Tibial artery (tissue), 4 donors: Measurements from ENCODE around the gene OR1Q1.
"Not testable (repeated sequence)": the region's sequence is repeated elsewhere in the genome, so short reads cannot be mapped to it uniquely, and the experiment has no call there.

Experiments
- DNase-seq, 2 donors: peaks; one replicate each; pipeline ENCODE4 v3.0.0-alpha.2; 2019
- H3K27ac ChIP-seq, 2 donors: fragments of 200-600 bp; sonication (generic) in 1 of 2; 1 replicate in 1 of 2; 2 replicates in 1 of 2; pipeline ENCODE4 v1.5.1; 2018 to 2019; ENCODE audit warnings: mild to moderate bottlenecking in 1 of 2
- H3K27me3 ChIP-seq, 2 donors: fragments of 200-600 bp; sonication (generic) in 1 of 2; one replicate each; pipeline versions ENCODE4 v1.5.1 to v1.6.0; 2016 to 2019
- H3K36me3 ChIP-seq, 3 donors: fragments of 200-600 bp; sonication (generic) in 2 of 3; one replicate each; pipeline ENCODE4 v1.5.1; 2016 to 2019; ENCODE audit warnings: mild to moderate bottlenecking in 2 of 3
- H3K4me1 ChIP-seq, 4 donors: fragments of 200-600 bp; sonication (generic) in 2 of 4; 1 replicate in 3 of 4; 2 replicates in 1 of 4; pipeline ENCODE4 v1.5.1; 2016 to 2019
- H3K4me3 ChIP-seq, 2 donors: fragments of 200-600 bp; sonication (generic) in 1 of 2; 1 replicate in 1 of 2; 2 replicates in 1 of 2; pipeline ENCODE4 v1.5.1; 2018 to 2019; ENCODE audit warnings: mild to moderate bottlenecking in 2 of 2
- H3K9me3 ChIP-seq, 3 donors: fragments of 200-600 bp; sonication (generic) in 1 of 3; one replicate each; pipeline ENCODE4 v1.5.1; 2016 to 2019
- CTCF ChIP-seq, 2 experiments: fragments of 200-600 bp in 1 of 2; fragments of 450-650 bp in 1 of 2; IDR thresholded peaks; one replicate each; pipeline ENCODE4 v1.5.1; 2017 to 2019; ENCODE audit warnings: antibody characterized with exemption in 2 of 2, mild to moderate bottlenecking in 1 of 2, moderate library complexity in 1 of 2
- intact Hi-C: fragments of 100-400 bp; cut with DNase I; formaldehyde crosslinking; loops from one replicate; pipeline ENCODE4 v1.15.0; 2023; ENCODE audit warnings: low total_unique reads

Gene OR1Q1

GRCh38 chr9:122614362-122614761 is at the start of gene OR1Q1:
OR1Q1 (plus strand) TSS chr9:122614738; CDS start chr9:122614738, 0 bp downstream.
- H3K36me3 ChIP-seq: no peaks in the 10 kb centered on the region
- no peaks in the 10 kb centered on the region for H3K4me1 ChIP-seq
- TF ChIP-seq CTCF (IDR thresholded peaks at IDR 0.05): no peak
- H3K4me3 ChIP-seq: no peak within 1 kb of the TSS
- no peaks in the 10 kb centered on the region for H3K9me3 ChIP-seq
- H3K27ac ChIP-seq: no peak within 1 kb of the TSS
- H3K27me3 ChIP-seq: no peaks in the 10 kb centered on the region
- no peak for DNase-seq
- intact Hi-C loops: no loop called here

GRCh38 chr9:122567901-122568300 is 46.6 kb upstream of the OR1Q1 start:
- no peak overlapping the region for H3K27ac ChIP-seq
- DNase-seq: no peak
- no peaks in the 10 kb centered on the region for H3K27me3 ChIP-seq
- no peak for TF ChIP-seq CTCF (IDR thresholded peaks at IDR 0.05)
- H3K4me1 ChIP-seq: no peaks in the 10 kb centered on the region
- peaks cover 0 to 8% (median 6%) of the 10 kb centered on the region in 3 donors for H3K9me3 ChIP-seq
- no peak overlapping the region for H3K4me3 ChIP-seq
- no peaks in the 10 kb centered on the region for H3K36me3 ChIP-seq
- intact Hi-C loops: no loop called here

- Histone ChIP-seq H3K9me3 (no peaks in the 10 kb centered on the region), H3K27ac (no peak overlapping the region), H3K27me3 (no peaks in the 10 kb centered on the region), H3K4me3 (no peak overlapping the region), H3K4me1 (no peaks in the 10 kb centered on the region), H3K36me3 (peaks cover 0 to 7% (median 3%) of the 10 kb centered on the region in 3 donors)
- intact Hi-C loops: no loop called here
- TF ChIP-seq CTCF (IDR thresholded peaks at IDR 0.05): no peak
- no peak for DNase-seq
These were observed 42.1 kb upstream of the OR1Q1 start for GRCh38 chr9:122572456-122572855.

- TF ChIP-seq CTCF (IDR thresholded peaks at IDR 0.05): no peak
- Histone ChIP-seq H3K4me1 (no peaks in the 10 kb centered on the region), H3K9me3 (peaks cover 0 to 5% (median 0%) of the 10 kb centered on the region in 3 donors), H3K4me3 (no peak overlapping the region), H3K27ac (no peak overlapping the region), H3K36me3 (peaks cover 0 to 7% (median 7%) of the 10 kb centered on the region in 3 donors), H3K27me3 (no peaks in the 10 kb centered on the region)
- DNase-seq: no peak
- intact Hi-C loops: no loop called here
These were observed 34.7 kb upstream of the OR1Q1 start for GRCh38 chr9:122579874-122580273.

GRCh38 chr9:122580360-122580759 is 34.2 kb upstream of the OR1Q1 start:
- no peaks in the 10 kb centered on the region for H3K27me3 ChIP-seq
- no peak overlapping the region for H3K27ac ChIP-seq
- no peak for DNase-seq
- intact Hi-C loops: no loop called here
- no peak for TF ChIP-seq CTCF (IDR thresholded peaks at IDR 0.05)
- no peak overlapping the region for H3K4me3 ChIP-seq
- peaks cover 0 to 7% (median 7%) of the 10 kb centered on the region in 3 donors for H3K36me3 ChIP-seq
- peaks cover 0 to 5% (median 0%) of the 10 kb centered on the region in 3 donors for H3K9me3 ChIP-seq
- H3K4me1 ChIP-seq: no peaks in the 10 kb centered on the region

- DNase-seq, H3K9me3 ChIP-seq, intact Hi-C loops, H3K4me1 ChIP-seq, H3K27ac ChIP-seq, H3K36me3 ChIP-seq, H3K27me3 ChIP-seq, H3K4me3 ChIP-seq: not testable (repeated sequence)
These were observed 31.3 kb upstream of the OR1Q1 start, which contains the start of gene OR1L8 for GRCh38 chr9:122583284-122583683. OR1L8 (minus strand) TSS chr9:122583384; CDS start chr9:122568477, 14,907 bp downstream.
